Measurements from ENCODE around the gene ARID1B.

ARID1B gene

GRCh38 chr6:157194643-157195042 is 417.5 kb downstream of the ARID1B start:
- peaks cover 52% of the 10 kb centered on the region for H3K4me1 ChIP-seq
- no peaks in the 10 kb centered on the region for H3K9me3 ChIP-seq (ENCODE audit: control insufficient read depth, low read length)
- peak overlapping the region; percentile 77 for H3K27ac ChIP-seq
- peak overlapping the region; percentile 42 for H3K4me2 ChIP-seq (ENCODE audit: low read length)
- peaks cover 2% of the 10 kb centered on the region for H3K79me2 ChIP-seq
- H3K4me3 ChIP-seq (ENCODE audit: low read depth, low read length), result peak overlapping the region; percentile 33
- H3K9ac ChIP-seq, result no peak overlapping the region
- H3K36me3 ChIP-seq (ENCODE audit: control insufficient read depth, insufficient read depth, low read length), result no peaks in the 10 kb centered on the region
- no peak overlapping the region for H2AFZ ChIP-seq
- TF ChIP-seq CTCF (IDR thresholded peaks at IDR 0.05), result no peak
- no peaks in the 10 kb centered on the region for H3K27me3 ChIP-seq (ENCODE audit: control insufficient read depth, insufficient read depth, low read length)

DNA sequence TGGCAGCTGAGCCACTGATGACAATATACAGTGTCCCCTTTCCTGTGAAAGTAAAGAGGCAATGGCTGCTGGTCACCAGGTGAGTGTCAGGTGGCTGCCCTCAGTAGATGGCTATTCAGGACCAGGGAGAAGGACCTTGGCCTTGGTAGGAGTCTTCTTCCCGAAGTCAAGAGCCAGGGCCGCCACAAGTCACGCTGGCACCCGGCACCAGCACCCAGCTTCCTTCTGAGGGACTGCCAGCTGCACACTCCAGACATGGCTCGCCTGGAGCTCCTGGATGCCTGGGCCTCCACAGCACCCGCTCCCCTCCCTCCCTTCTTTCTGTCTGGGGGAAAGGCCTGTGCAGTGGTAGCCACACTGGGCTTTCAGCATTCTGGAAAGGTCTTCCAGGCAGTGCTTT is 419.2 kb downstream of the ARID1B start:
- Histone ChIP-seq H3K4me3 (ENCODE audit: low read depth, low read length) (no peak overlapping the region), H3K36me3 (ENCODE audit: control insufficient read depth, insufficient read depth, low read length) (no peaks in the 10 kb centered on the region), H3K4me2 (ENCODE audit: low read length) (no peak overlapping the region), H3K27ac (peak overlapping the region; percentile 72), H2AFZ (peak overlapping the region; percentile 54), H3K79me2 (peaks cover 2% of the 10 kb centered on the region), H3K4me1 (peaks cover 52% of the 10 kb centered on the region), H3K27me3 (ENCODE audit: control insufficient read depth, insufficient read depth, low read length) (no peaks in the 10 kb centered on the region), H3K9me3 (ENCODE audit: control insufficient read depth, low read length) (no peaks in the 10 kb centered on the region), H3K9ac (no peak overlapping the region)
- TF ChIP-seq CTCF (IDR thresholded peaks at IDR 0.05), result no peak

GRCh38 chr6:157198425-157199279 is 421.5 kb downstream of the ARID1B start:
- Histone ChIP-seq H3K36me3 (ENCODE audit: control insufficient read depth, insufficient read depth, low read length) (no peaks in the 10 kb centered on the region), H3K9ac (no peak overlapping the region), H3K79me2 (peaks cover 2% of the 10 kb centered on the region), H3K4me2 (ENCODE audit: low read length) (peak overlapping the region; percentile 0), H3K27me3 (ENCODE audit: control insufficient read depth, insufficient read depth, low read length) (no peaks in the 10 kb centered on the region), H3K9me3 (ENCODE audit: control insufficient read depth, low read length) (no peaks in the 10 kb centered on the region), H3K27ac (peak overlapping the region; percentile 61), H3K4me3 (ENCODE audit: low read depth, low read length) (no peak overlapping the region), H2AFZ (peak overlapping the region; percentile 51), H3K4me1 (peaks cover 45% of the 10 kb centered on the region)
- no peak for TF ChIP-seq CTCF (IDR thresholded peaks at IDR 0.05)

DNA sequence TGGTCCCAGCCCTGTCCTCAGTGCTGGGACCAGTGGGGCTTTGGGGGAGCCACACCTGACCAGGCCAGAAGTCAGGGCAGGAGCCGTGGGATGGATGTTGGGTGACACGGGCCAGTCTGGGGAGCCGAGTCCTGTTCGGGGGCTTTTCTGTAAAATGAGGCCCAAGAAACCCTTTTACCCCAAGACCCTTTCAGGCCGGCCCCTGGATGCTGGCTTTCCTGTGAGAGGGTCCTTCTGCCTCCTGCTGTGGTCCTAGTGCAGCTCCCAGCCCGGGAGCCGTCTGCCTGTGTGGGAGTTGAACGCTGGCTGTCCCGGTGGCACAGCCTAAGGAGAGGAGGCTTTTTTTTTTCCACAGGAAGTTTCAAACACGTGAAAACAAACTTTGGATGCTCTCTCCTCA is 422.9 kb downstream of the ARID1B start:
- Histone ChIP-seq H2AFZ (no peak overlapping the region), H3K36me3 (ENCODE audit: control insufficient read depth, insufficient read depth, low read length) (no peaks in the 10 kb centered on the region), H3K27me3 (ENCODE audit: control insufficient read depth, insufficient read depth, low read length) (no peaks in the 10 kb centered on the region), H3K9me3 (ENCODE audit: control insufficient read depth, low read length) (no peaks in the 10 kb centered on the region), H3K27ac (no peak overlapping the region), H3K4me2 (ENCODE audit: low read length) (no peak overlapping the region), H3K9ac (no peak overlapping the region), H3K4me3 (ENCODE audit: low read depth, low read length) (no peak overlapping the region), H3K79me2 (peaks cover 2% of the 10 kb centered on the region), H3K4me1 (peaks cover 31% of the 10 kb centered on the region)
- TF ChIP-seq CTCF (IDR thresholded peaks at IDR 0.05), result no peak

GRCh38 chr6:157200611-157201010 is 423.4 kb downstream of the ARID1B start:
- Histone ChIP-seq H3K36me3 (ENCODE audit: control insufficient read depth, insufficient read depth, low read length) (no peaks in the 10 kb centered on the region), H3K4me1 (peaks cover 27% of the 10 kb centered on the region)
- no peak for TF ChIP-seq CTCF (IDR thresholded peaks at IDR 0.05)

More at GRCh38 chr6:157200611-157201010, 423.4 kb downstream of the ARID1B start:
- H3K9me3 ChIP-seq (ENCODE audit: control insufficient read depth, low read length), result no peaks in the 10 kb centered on the region
- no peaks in the 10 kb centered on the region for H3K27me3 ChIP-seq (ENCODE audit: control insufficient read depth, insufficient read depth, low read length)
- H2AFZ ChIP-seq, result no peak overlapping the region
- H3K27ac ChIP-seq, result no peak overlapping the region
- H3K79me2 ChIP-seq, result peaks cover 2% of the 10 kb centered on the region
- no peak overlapping the region for H3K9ac ChIP-seq
- H3K4me2 ChIP-seq (ENCODE audit: low read length), result no peak overlapping the region
- H3K4me3 ChIP-seq (ENCODE audit: low read depth, low read length), result no peak overlapping the region
